ENCODE results near the gene CT47A7.
"Not testable (repeated sequence)": the region's sequence is repeated elsewhere in the genome, so short reads cannot be mapped to it uniquely, and the experiment has no call there.

Gene CT47A7

DNA sequence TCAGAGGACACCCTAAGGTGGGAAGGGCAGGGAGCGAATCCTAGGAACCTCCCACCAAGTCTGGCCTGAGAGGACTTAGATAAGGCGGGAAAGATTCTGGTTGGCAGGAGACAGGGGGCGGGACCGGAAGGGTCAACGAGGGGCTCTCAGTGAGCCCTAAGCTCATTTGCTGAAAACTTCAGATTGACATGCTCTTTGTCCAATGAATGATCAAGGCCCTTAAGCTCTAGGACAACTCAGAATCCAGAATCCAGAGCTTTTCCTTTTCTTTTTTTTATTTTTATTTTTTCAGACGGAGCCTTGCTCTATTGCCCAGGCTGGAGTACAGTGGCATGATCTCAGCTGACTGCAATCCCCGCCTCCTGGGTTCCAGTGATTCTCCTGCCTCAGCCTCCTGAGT lies at the start of gene CT47A7:
Gene CT47A7 (minus strand): TSS at position 101 of the 400 bp plus-strand sequence. CDS start 255 bp downstream, outside the sequence.
- DNase-seq (ENCODE audit: low spot score) = not testable (repeated sequence)

- no peak for DNase-seq (ENCODE audit: low spot score)
Measured at GRCh38 chrX:121000589-121000988, 44.2 kb upstream of the CT47A7 start.

DNA sequence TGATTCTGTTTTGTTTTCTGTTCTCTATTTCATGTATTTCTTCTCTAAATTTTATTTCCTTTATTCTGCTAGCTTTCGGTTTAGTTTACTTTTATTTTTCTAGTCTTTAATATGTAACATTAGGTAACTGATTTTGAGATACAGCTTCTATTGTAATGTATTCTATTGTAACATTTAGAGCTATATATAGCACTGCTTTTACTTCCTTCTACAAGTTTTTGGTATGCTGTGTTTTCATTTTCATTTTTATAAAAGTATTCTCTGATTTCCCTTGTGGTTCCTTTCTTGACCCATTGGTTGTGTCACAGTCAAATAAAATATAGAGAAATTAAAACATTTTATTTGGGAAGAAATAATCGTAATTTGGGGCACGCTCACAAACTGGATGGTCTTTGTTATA lies 43.0 kb upstream of the CT47A7 start:
- DNase-seq (ENCODE audit: low spot score) = no peak

DNA sequence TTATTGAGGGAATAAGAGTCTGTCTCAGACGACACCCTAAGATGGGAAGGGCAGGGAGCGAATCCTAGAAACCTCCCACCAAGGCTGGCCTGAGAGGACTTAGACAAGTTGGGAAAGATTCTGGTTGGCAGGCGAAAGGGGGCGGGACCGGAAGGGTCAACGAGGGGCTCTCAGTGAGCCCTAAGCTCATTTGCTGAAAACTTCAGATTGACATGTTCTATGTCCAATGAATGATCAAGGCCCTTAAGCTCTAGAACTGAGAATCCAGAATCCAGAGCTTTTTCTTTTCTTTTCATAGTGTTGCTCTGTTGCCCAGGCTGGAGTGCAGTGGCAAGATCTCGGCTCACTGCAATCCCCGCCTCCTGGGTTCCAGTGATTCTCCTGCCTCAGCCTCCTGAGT lies 29.3 kb upstream of the CT47A7 start, which contains the start of gene CT47A1:
Gene CT47A1 (minus strand): TSS at position 101 of the 400 bp plus-strand sequence. CDS start 231 bp downstream, outside the sequence.
- DNase-seq (ENCODE audit: low spot score) = not testable (repeated sequence)

All from hematopoietic multipotent progenitor cell treated with erythropoietin and hydrocortisone succinate and interleukin-3 and kit ligand, for 17 days (in vitro differentiated cells).